ENCODE measurements around the gene TRIP11.

The TRIP11 gene

GRCh38 chr14:92022036-92022435 lies 17.8 kb downstream of the TRIP11 start:
- TF ChIP-seq, protein P1, sequence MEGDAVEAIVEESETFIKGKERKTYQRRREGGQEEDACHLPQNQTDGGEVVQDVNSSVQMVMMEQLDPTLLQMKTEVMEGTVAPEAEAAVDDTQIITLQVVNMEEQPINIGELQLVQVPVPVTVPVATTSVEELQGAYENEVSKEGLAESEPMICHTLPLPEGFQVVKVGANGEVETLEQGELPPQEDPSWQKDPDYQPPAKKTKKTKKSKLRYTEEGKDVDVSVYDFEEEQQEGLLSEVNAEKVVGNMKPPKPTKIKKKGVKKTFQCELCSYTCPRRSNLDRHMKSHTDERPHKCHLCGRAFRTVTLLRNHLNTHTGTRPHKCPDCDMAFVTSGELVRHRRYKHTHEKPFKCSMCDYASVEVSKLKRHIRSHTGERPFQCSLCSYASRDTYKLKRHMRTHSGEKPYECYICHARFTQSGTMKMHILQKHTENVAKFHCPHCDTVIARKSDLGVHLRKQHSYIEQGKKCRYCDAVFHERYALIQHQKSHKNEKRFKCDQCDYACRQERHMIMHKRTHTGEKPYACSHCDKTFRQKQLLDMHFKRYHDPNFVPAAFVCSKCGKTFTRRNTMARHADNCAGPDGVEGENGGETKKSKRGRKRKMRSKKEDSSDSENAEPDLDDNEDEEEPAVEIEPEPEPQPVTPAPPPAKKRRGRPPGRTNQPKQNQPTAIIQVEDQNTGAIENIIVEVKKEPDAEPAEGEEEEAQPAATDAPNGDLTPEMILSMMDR (IDR thresholded peaks at IDR 0.05; ENCODE audit: extremely low read depth, missing control alignments) = no peak
- no peak for DNase-seq (ENCODE audit: low spot score)

GRCh38 chr14:92021523-92021922 lies 18.3 kb downstream of the TRIP11 start:
- TF ChIP-seq, protein P1 (IDR thresholded peaks at IDR 0.05; ENCODE audit: extremely low read depth, missing control alignments) = no peak
- no peak for DNase-seq (ENCODE audit: low spot score)

DNA sequence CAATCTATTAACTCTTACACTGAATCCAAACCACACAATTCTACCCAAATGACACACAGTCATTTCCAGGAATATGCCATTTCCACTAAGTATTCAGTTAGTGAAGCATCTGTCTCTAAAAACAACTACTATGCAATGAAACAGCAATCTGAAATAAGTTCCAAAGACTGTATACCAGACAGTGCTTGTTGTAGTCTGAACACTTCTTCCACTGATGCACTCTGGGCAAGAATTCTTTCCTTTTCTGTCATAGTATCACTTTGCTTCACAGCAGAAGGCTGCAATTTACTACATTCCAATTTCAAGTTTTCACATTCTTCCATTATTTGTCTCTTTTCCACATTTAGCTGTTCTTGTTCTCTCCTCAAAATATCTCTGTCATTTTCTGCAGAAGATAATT lies 25.8 kb downstream of the TRIP11 start:
- TF ChIP-seq, protein P1 (IDR thresholded peaks at IDR 0.05; ENCODE audit: extremely low read depth, missing control alignments) = no peak
- no peak for DNase-seq (ENCODE audit: low spot score)

DNA sequence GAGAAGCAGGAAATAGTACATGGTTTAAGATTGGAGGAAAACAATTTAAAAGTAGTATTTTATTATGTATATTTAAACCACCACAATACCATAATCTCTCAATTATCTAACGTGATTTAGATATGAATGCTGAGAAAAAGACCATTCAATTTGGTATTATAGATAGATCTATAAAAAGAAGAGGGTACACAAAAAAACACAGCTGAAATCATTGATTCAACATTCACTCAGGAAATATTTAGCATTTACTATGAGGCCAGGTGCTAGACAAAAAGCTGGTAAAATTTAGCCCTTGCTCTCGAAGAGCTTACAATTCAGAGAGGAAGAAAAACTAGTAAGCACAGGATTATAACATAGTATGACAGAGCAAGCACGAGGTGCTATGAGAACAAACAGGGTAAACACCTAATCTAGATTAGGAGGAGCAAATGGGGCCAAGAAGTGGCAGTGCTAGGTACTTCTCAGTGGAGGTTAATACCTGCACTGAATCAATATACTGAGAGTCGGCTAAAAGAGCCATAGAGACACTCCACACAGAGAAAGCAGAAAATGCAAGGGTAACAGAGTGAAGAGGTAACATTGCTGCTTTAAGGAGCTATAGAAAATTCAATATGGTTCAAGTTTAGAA lies 27.6 kb downstream of the TRIP11 start:
- TF ChIP-seq, protein P1 (IDR thresholded peaks at IDR 0.05; ENCODE audit: extremely low read depth, missing control alignments) = no peak
- no peak for DNase-seq (ENCODE audit: low spot score)

DNA sequence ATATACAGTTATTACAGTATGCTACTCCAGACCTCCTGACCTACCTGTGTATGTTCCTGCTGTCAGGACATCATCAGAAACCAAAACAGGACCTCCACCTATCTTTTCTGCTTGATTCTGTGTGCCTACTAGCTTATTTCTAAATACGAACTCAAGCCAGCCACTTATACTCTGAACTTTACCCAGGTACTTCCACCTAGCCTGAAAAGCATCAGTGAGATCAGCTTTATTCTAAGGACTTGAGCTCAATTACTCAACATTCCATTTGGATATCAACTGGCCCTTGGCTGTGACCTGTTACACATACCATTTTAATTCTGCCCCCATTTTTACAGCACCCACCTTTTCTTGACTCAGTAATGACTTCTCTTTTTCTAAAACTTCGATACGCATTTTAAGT lies 29.2 kb downstream of the TRIP11 start:
- no peak for DNase-seq (ENCODE audit: low spot score)
- TF ChIP-seq, protein P1 (IDR thresholded peaks at IDR 0.05; ENCODE audit: extremely low read depth, missing control alignments) = no peak

DNA sequence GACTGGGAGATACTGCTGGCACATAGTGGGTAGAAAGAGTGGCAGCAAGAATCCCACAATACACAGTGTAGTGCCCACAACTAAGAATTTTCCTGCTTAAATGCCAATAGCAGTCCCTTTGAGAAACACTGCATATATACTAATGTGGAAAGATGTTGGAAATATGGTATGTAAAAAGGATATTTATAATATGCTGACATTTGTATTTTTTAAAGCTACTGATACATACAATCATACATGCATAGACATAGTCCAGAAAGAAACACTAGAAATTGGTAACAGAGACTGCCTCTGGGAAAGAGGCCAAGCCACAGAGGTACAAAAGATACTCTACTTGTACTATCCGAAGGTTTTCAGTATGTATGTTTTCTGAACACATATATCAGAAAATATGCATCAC lies 30.3 kb downstream of the TRIP11 start:
- DNase-seq (ENCODE audit: low spot score) = no peak
- TF ChIP-seq, protein P1 (IDR thresholded peaks at IDR 0.05; ENCODE audit: extremely low read depth, missing control alignments) = no peak

DNA sequence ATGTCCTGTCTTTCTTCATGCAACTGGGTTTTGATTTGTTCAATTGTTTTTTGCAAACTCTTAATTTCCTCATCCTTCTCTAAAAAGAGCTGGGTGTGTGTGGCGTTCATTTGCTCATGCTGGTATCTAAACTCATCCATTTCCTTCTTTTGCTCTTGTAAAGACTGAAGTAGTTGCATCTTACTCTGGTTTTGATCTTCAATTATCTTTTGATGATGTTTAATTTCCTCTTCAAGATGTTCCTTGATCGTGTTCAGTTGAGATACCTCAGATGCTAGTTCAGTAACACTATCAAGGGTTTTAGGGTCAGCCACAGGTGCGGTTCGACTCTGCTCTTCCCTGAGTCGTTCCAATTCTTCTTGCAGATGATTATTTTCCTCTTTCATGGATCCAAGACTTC lies 34.8 kb downstream of the TRIP11 start:
- TF ChIP-seq, protein P1 (IDR thresholded peaks at IDR 0.05; ENCODE audit: extremely low read depth, missing control alignments) = no peak
- DNase-seq (ENCODE audit: low spot score) = no peak

All from GM20000 (cell line).